ENCODE results near the gene GPBAR1.
A peak's percentile ranks its signal among the peaks of the same experiment; 100 is the strongest.

GPBAR1 gene, protein sequence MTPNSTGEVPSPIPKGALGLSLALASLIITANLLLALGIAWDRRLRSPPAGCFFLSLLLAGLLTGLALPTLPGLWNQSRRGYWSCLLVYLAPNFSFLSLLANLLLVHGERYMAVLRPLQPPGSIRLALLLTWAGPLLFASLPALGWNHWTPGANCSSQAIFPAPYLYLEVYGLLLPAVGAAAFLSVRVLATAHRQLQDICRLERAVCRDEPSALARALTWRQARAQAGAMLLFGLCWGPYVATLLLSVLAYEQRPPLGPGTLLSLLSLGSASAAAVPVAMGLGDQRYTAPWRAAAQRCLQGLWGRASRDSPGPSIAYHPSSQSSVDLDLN

DNA sequence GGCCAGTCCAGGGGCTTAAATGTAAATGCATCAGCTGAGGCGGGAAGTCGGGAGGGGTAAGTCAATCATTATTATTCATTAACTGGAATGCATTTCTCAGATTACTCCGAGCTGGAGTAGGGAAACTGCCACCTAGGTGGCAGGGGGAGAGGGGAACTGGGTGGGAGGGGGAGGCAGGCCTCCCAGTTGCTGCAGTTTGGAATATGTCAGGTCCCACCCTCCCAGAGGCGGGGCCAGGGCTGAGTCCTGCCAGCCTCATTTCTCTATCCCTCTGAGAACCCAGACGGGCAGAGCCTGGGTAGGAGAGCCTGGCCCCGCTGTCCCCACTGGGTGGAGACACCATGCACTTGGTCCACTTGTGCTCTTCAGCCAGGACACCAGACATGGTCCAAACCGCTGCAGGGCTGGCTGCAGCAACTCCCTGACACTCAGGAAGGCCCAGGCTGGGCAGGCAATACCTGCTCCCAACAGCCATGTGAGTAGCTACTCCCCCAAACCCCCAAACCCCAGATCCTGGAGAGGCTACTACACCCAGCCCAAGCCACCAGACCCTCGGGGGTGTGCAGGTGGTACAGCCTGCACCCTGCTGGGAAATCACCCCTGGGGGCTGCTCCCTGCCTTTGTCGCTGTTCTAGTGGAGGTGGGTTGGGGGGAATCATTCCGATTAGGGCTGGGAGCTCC lies at the start of gene GPBAR1:
TSS of gene GPBAR1 (plus strand) at position 274 of the 681 bp plus-strand sequence. CDS start 1,710 bp downstream, outside the sequence.
- no peak for DNase-seq (ENCODE audit: low read depth)

DNA sequence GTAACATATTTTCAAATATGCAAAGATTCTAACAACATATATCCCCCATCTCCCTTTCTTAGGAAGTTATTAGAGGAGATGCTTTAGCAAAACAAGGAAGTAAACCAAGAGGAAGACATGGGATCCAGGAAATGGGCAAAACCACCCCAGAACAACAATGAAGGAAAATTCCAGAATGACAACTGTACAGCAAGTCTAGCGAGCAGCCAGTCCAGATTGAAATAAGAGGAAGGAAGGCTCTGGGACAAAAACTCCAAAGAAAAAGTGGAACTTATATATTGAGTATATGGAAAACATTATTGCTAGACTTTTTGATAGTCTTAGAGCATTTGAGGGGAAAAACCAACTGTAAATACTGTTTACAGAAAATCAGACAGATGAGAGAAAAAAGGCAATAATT lies 46.7 kb upstream of the GPBAR1 start:
- no peak for DNase-seq (ENCODE audit: low read depth)

DNA sequence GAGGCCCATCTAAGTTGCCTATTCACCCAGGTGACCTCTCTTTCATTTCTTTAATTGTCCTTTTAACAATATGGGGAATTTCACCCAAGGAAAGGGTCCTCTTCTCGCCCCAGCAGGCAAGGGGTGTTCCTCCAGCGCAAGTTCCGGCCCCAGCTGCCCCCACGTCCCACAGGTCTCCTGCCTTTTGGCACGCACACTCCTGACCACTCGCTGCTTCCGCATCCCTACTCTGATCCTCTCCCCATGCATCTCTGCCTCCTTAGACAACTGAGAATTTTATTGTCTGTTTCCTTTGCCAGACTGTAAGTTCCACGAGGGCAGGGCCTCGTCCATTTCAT lies 44.5 kb upstream of the GPBAR1 start:
- DNase-seq (ENCODE audit: low read depth), result no peak

DNA sequence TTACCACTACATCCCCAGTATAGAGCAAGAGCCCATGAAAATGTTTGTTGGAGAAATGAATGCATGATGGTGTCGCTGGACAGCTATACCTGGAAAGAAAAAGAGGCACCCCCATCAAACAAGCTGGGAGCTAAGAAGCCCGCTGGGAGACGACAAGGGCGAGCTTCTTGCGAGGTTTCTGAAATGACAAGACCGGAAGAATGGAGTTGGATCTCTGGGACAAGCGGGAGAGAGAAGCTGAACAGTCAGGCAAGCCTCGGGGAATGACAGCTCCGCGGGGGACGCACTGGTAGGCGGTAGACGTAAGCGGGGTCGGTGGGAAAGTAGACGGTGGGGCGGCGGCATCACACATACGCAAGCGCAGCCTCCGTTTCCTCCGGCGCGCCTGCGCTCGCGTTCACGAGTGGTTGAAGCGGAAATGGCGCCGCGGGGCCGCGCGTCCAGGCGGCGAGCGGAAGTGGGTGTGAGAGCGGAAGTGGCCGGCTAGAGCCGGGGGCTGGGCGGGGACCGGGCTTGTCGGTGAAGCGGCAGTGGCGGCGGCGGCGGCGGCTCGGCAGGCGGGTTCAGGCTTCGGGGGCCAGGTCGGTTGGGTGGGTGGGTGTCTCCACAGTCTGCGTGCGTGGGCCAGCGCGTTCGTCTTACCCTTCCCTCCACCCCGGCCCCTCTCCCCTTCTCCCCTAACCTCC lies 44.0 kb upstream of the GPBAR1 start, which contains the start of gene ARPC2:
TSS of gene ARPC2 (plus strand) at position 516 of the 686 bp plus-strand sequence. CDS start 282 bp downstream, outside the sequence.
- peak; percentile 96 for DNase-seq (ENCODE audit: low read depth)

DNA sequence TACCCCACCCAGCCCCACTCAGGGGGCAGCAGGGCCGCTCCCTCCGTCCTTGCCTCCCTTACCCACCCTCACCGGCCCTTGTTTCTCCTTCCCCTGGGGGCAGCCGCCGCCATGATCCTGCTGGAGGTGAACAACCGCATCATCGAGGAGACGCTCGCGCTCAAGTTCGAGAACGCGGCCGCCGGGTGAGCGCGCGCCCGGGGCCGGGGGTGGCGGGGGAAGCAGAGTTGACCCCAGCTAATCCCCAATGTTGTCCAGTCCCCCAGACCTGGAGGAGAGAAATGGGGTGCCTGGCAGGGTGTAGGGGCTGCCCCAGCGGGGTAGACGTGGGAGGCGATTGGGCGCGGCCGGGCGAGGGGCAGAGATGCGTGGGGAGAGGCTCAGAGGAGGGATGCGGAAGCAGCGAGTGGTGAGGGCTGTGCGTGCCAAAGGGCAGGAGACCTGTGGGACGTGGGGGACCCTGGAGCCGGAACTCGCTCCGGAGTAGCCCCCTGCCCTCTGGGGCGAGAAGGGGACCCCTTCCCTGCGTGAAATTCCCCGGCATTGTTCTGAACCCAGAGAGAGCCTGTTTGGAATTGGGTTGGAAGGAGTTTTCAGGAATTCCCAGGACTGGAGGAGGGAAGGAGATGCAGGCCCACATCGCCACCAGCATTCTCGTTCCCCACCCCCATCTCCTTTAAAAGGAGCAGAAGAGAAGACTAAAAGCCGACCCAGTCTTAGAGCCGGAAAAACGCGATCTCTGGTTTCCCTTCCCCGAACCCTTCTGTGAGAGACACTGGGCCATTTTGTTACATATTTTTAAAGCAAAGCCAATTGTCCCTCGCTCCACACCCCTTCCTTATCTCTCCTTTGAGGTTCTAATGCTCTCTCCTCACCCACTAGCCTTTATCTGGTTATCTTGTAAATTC lies 43.2 kb upstream of the GPBAR1 start:
- DNase-seq (ENCODE audit: low read depth), result peak; percentile 29

DNA sequence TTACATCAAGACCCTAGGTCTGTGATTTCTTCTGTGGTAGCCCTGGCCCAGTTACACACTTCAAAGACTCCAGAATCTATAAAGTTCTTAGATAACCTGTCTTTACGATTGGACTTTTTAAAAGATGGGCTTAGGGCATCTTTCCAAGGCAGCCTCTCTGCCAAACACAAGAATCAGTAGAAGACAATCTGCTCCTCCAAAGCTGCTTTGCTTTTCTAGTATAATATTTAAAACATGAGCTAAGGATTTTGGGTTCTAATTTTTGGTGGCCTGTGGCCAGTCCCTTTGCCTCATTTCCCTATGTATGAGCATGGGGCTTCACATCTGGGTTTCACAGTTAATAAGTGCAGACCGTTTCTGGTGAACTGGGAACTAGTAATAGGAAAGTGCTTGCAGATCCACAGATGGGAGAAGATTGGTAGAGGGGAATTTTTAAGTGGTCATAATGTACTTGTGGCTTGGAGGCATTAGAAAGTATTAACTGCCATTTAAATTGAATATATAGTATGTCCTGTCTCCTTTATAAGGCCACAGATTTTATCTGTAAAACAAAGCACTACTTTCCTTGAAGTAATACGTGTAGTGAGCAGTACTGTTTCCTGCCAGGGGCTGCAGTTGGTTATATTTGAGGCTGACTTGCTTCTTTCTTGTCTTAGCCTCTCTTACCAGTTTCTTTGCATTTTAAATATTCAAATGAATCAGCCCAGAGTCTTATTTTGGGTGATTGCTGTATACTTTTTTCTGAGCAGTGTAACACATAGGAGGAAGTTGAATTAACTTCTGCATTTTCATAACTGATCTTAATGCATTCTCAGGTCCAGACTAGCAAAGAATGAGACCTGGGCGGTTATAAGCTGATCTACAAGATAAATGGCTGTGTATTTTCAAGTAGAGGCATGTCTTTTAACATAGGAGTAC lies 42.3 kb upstream of the GPBAR1 start:
- DNase-seq (ENCODE audit: low read depth), result no peak

DNA sequence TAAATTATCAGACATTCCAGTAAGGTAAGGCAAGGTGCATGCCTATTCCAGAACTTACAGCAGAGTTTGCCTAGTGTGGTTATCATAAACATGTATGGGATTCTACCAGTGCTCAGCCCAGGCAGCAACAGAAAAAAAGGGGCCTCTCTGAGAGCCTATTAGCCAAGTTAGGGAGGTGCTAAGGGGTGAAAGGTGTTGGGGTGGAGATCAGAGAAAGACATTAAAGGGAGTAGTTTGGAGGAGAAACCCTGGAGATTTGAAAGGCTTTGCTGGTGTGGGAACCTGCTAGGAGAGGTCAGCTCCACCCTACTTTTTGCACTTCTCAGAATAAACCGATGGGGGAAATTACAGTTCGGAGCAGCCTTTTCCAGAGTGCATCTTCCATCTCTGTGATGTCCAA lies 40.9 kb upstream of the GPBAR1 start:
- no peak for DNase-seq (ENCODE audit: low read depth)

DNA sequence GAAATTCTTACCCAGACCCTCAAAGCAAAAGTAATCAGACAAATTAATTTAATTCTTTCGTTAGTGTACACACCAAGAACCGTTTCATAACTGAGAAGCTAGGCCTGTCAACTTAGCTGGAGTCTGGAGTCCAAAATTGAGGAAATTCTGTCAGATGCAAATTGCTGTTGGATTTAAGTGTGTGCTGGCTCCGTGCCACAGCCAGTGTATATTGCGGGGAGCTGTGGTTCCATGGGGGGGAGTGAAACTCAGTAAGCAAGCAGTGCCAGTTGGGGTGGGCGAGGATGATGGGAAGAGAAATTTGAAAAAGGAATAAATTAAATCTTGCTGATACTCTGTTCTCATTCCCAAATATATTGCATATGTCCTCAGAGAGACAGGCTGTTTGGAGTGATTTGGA lies 39.8 kb upstream of the GPBAR1 start:
- DNase-seq (ENCODE audit: low read depth), result no peak

DNA sequence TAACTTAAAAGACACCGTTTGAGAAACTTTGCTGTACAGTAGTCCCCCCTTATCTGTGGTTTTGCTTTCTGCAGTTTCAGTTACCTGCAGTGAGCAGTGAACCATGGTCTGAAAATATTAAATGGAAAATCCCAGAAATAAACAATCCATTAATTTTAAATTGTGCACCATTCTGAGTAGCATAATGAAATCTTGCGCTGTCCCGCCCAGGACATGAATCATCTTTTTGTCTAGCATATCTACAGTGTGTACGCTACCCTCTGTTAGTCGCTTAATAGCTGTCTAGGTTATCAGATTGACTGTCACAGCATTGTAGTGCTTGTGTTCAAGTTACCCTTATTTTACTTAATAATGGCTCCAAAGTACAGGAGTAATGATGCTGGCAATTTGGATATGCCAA lies 37.8 kb upstream of the GPBAR1 start:
- peak; percentile 56 for DNase-seq (ENCODE audit: low read depth)

DNA sequence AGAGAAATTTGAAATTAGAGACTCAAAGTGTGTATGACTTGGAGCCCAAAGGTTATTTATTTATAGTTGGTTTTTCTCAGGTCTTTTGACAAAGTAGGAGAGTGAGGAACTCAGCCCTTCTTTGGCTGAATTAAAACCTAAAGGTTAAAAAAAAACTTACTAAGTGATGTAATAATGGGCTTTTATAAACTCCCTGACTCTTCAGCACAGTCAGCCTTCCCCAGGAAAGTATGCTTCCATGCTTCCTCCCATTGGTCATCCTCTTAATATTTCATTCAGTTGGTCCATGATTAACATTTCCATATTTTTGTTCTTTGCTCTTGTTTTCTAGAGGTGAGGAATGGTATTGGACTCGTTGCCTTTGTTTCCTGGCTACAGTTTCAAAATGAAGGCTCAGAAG lies 36.6 kb upstream of the GPBAR1 start:
- peak; percentile 47 for DNase-seq (ENCODE audit: low read depth)

DNA sequence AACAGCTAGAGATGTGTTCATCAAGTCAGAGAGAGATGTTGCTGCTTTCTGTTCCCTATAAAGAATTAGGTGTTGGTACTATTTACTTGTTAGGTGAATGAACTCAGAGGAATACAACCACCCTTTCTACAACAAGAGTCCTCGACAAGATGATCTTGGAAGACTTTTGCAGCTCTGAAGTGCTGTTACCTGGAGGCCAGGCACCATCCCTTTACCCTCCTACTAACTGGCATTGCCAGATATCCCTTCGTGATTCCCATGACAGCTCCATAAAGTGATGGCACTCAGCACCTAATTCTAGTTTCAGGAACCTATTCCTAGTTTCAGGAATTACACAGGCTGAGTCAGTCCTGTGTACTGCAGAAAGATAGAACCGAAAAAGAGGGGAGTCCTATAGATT lies 33.9 kb upstream of the GPBAR1 start:
- no peak for DNase-seq (ENCODE audit: low read depth)

DNA sequence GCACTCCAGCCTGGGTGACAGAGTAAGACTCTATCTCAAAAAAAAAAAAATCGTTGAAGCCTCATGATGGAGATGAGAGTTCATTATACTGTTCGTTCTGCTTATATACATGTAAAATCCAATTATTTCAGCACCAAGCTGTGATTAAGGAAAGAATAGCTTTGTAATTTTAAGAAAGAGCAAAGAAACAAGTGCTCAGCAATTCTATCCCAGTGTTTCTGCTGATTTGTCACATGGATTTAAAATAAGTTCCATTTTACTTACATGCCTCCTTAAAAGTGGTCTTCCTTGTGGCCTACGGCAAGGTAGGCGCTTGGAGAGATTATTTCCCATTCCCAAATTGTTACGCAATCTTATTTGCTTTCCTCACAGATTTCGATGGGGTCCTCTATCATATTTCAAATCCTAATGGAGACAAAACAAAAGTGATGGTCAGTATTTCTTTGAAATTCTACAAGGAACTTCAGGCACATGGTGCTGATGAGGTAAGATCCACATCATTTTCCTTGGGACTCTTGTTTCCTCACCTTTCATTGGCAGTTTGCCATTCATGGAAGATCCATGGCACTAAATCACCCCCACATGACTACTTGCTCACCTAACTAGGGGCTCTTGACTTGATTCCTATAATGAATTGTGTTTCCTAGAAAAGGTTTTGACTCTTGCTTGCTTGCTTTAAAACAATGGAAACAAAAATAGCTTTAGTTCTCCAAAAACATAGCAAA lies 32.3 kb upstream of the GPBAR1 start:
- DNase-seq (ENCODE audit: low read depth), result peak; percentile 26

DNA sequence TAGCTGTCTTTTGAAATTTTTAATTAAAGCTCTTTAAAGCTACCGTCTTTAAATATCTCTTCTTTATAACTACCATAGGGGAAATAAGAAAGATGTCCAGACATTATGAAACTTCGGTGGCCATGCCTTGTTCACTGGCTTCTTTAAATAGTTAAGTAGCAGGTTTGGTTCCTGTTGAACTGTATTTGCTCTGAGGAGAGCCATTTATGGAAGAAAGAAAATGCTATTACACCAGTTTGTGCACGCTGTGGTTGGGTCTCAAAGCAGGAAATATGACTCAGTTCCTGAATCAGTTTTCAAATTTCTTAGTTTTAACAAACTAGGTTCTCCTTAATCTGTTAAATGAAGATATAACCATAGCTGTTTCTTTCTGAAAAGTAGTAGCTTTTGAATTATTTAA lies 31.6 kb upstream of the GPBAR1 start:
- peak; percentile 90 for DNase-seq (ENCODE audit: low read depth)

DNA sequence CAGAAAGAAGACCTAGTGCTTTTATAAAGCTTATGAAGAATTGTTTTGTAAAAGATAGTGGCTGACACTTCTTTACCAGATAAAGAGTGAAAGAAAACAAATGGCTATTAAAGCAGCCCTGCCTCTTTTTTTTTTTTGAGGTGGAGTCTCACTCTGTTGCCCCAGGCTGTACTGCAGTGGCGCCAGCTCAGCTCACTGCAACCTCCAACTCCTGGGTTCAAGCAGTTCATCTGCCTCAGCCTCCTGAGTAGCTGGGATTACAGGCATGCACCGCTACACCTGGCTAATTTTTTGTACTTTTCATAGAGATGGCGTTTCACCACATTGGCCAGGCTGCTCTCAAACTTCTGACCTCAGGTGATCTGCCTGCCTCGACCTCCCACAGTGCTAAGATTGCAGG lies 31.0 kb upstream of the GPBAR1 start:
- peak; percentile 37 for DNase-seq (ENCODE audit: low read depth)

DNA sequence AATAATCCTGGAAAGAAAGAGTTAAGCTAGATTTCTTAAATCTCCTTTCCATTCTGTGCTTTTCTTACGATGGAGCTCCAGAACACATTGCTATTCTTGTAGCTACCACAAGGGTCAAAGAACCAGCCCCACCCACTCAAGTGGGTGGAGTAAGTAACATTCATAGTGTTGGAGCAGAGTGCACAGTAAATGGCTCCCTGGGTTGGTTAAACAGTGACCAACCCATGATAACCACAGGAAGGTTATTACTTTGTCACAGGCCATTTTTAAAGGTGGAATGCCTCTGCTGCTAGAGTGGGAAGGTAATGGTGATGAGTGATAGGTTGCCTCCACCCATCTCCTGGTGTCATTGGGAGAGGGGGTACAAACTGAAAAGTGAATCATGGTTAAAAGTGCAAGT lies 29.9 kb upstream of the GPBAR1 start:
- DNase-seq (ENCODE audit: low read depth), result peak; percentile 73

DNA sequence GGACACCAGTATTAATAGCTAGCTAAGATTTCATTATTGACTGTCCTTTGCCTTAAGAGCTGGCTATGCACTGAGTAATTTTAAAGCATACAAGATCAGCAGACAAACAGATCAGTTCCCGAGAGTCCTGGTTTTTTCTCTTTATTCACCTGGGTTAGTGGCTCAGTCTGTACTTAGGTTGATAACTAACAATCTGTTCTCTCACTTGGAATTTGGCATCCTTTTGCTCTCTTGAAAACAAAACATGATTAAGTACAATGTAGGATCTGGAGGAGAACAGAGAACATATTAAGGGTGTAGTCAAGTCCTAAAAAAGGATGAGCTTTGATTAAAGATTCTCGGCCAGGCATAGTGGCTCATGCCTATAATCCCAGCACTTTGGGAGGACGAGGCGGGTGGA lies 27.3 kb upstream of the GPBAR1 start:
- DNase-seq (ENCODE audit: low read depth), result no peak

DNA sequence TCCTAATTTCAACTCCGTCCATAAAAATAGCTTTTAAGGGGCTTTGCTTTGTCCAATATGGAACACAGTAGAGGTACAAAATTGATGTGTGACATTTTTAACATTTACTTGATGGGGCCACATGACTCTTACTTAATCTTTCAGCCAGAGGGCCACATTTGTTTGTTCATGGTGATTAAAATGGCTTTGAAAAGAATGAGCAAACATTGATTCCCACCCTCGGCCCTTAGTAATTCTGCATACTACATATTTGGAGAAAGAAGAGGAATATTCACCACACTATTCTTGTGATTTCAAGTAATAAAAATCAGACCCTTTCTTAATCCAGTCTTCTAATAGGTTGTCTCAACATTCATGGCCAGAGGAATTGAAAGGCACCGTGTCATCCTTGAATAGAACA lies 26.3 kb upstream of the GPBAR1 start:
- DNase-seq (ENCODE audit: low read depth), result no peak

DNA sequence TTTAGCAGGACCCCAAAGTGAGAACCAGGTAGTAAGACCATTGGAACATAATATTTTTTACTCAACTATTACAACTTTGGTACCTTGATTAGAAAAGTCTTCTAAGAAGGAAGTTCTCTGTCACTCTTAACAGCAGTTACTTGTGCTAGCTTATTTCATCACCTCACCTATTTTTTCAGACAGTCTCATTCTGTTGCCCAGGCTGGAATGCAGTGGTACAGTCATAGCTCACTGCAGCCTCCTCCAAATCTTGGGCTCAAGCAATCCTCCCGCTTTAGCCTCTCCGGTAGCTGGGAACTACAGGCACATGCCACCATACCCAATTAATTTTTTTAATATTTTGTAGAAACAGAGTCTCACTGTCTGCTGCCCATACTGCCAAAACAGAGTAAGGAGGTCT lies 25.8 kb upstream of the GPBAR1 start:
- DNase-seq (ENCODE audit: low read depth), result no peak

DNA sequence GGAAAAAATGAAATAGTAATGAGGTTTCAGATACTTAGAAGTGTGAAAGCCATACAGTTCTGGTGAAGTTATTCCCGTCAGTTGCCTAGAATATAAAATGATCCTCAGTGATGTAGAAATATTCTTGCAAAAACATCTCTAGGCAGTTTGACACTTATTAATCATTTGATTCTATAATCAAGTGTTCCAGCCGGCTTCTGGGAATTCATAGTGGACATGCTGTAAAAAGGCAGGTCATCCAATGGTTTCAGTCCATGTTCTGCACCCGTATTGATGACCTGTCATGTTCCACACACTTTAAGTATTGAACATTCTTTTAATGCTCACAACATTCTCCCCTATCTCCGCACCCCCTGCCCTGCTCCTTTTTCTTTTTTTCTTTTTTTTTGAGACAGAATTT lies 24.0 kb upstream of the GPBAR1 start:
- DNase-seq (ENCODE audit: low read depth), result no peak

DNA sequence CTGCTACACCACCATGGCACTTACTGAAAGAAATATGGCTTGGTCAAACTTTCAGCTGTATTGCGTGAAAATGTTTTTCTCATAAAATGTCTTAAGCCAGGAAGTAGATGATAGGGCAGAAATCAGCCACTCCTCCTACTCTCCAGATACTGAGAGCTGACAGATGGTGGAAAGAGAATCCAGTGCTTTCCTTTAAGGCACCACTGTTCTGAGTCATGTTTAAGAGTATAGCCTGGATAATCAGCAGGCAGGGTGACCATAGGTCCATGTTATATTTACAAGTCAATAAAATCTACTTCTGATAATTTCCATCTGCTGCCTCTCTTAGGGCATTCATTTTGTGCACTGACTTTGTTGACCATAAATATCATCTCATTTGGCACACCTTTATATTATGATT lies 21.9 kb upstream of the GPBAR1 start:
- no peak for DNase-seq (ENCODE audit: low read depth)
